Left renal cortex interstitium (tissue), 4 donors: ENCODE results near the gene SEMA5B. TPM values are rescaled to one million over a fixed set of nuclear protein-coding genes. Genes with fewer than 3 reads are reported as not detected.

Source experiments
- DNase-seq, 4 donors: peaks; one replicate each; pipeline ENCODE4 v3.0.0-alpha.2; 2013; ENCODE audit warnings: low read depth in 4 of 4, low spot score in 2 of 4, missing footprints in 1 of 4
- polyA plus RNA-seq, 4 donors: library from polyadenylated mRNA; unstranded; fragments of 120-200 nt; gene quantifications; one replicate each; pipeline ENCODE4 v1.2.1, GENCODE V29; 2013; ENCODE audit not compliant: insufficient read length in 4 of 4

SEMA5B gene
- polyA plus RNA-seq, 4 donors = 22.3 to 30.1 (median 25.6) TPM

DNA sequence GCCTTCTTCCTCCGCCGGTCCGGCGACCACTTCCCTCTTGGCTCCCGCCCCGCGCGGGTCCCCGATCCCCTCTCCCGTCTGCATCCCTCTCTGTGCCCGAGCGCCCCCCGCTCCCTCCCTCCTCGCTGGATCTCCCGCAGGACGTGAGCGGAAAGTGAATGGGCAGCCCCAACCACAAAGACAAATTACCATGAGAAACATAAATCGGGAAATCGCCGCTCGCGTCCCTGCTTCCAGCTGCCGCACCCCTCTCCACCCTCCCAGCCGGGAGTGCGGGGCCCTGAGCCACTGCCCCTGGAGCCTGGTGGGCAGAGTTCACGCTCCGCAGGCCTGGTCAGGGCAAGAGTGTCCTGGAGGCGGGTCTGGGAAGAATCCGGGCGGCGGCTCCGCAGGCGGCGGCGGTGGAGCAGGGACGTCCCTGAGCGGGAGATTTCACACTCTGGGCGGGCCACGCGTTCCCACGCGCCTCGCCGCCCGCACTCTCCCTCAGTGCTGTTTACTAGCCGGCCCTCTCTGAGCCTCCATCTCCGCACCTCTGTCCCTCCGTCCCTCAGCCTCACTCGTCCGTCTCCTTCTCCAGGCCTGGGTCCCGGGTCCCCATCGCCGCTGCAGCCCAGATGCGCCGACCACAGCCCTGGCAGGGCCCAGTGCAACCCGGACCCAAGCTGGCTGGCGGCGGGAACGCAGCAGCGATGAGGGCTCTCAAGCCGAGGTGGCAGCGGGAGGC is 835 bp downstream of the SEMA5B start:
- no peak for DNase-seq

DNA sequence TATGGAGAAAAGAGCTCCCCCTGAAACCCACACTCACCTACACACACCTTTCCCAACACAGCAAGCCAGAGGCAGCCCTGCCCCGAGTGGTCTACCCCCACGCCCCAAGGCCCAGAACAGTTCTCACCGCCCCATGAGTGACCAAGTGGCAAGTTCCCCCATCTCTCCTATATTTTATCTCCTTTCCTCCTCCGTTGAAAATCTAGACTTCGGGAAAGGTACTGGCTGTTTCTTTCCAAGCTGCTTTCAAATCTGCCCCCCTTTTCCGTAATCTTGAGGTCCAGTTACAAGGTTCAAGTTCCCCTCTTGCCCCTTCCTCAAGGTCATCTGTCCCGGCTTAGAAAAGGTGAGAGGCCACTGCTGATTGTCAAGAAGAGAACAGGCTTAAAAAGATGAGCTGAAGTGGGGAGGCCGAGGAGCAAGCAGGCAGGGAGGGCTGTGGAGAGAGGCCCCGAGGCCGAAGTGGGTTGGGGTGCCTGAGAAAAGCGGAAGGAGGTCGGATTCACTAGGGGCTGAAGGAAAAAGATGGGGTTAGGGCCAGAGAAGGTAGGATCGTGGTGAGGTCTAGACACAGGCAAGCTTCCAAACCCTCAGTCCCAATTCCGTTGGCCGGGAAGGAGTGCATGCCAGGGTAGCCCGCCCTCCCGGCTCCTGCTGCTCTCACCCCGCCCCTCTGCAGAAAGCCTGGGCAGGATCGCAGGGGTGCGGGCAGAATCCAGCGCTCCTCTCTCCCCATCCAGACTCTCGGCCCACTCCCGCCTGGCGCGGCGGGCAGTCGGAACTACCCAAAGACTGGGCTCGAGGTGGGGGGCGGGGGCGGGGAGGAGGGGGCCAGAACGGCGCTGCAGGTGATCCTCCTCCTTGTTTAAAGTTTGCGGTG is 1.7 kb downstream of the SEMA5B start:
- DNase-seq = no peak

GRCh38 chr3:123024056-123024455 is 3.5 kb downstream of the SEMA5B start:
- DNase-seq = no peak

DNA sequence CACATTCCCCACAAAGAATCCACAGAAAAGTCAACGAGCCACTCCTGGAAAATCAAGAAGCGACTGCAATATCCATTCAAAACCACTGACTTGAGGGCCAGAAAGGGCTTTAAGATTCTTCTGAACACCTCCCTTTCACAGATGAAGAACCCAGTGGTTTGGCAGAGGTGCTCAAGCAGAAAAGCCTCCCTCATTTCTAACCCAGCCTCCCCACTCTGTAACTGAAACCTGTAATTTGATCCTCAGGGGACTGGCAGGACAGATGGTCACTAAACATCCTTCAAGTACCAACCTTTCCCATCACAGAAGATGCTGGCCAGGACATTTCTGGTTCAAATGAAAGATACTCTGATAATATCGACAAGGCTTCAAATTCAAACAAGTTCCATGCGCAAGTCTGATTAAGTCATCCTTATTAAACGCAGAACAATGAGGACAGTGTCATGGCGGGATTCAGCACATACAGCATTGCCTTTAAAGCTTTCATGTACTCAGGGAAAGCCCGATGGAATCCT is 5.5 kb downstream of the SEMA5B start:
- DNase-seq = no peak

GRCh38 chr3:123021388-123021787 is 6.2 kb downstream of the SEMA5B start:
- DNase-seq = no peak

DNA sequence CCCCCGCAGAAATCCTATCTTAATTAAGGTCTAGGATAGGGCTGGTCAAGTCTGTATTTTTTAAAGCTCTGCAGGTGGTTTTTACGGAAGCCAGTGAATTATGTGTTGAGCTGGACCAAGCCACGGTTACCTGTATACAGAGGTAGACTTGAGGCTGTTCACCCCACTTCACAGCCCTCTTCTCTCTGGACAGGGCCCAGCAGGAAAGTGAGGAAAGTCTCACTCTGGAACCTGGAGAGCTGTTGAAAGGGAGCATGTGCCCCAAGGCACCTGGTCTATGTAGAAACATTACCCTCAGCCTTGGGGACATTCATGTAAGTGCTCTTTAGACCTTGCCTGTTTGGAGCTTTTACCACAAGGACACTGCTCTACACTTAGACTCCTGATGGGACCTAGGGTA is 6.9 kb downstream of the SEMA5B start:
- DNase-seq = no peak

DNA sequence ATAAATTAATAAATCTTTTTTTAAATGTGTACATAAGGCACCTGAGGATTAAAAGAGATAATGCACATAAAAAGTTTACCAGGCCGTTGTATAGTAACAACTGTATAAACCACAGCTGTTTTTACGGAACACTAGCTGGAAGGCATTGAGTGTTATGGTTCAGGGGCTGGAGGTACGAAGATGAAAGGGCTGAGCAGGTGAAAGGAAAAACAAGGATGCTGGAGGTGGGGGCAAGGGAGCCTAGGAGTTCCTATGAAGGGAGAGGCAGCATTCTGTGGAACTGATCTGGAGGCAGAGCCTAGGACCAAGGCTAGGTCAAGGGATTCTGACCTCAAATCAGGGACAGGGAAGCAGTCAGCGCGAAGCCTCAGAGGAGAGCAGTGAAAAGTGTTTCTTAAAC is 8.0 kb downstream of the SEMA5B start:
- no peak for DNase-seq

DNA sequence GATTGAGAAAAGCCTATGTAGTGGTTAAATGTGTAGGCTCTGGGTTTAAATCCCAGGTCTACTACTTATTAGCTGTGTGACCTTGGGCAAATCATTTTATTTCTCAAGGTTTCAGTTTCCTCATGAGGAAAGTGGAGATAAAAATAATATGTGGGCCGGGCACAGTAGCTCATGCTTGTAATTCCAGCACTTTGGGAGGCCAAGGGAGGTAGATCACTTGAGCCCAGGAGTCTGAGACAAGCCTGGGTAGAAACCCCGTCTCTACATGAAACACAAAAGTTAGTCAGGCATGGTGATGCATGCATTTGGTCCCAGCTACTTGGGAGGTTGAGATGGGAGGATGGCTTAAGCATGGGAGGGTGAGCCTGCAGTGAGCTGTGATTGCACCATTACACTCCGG is 8.4 kb downstream of the SEMA5B start:
- no peak for DNase-seq

- no peak for DNase-seq
Measured at GRCh38 chr3:123018683-123019082, 8.9 kb downstream of the SEMA5B start.

DNA sequence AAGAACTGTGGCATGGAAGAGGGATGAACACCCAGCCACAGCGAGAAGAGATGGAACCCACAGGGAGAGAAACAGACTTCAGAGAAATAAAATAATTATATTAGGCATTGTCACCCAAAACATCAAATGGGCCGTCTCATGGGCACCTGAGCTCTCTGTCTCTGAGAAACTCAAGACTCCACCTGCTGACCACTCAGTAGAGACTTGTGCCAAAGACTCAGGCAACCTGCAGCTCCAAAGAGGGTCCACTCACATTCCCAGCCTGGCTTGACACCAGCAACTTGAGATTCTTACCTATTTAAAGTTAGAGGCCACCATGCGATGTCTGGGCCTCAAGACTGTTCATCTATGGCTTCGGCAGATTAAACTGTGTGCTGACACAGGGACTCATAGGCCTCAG is 12.0 kb downstream of the SEMA5B start:
- no peak for DNase-seq

DNA sequence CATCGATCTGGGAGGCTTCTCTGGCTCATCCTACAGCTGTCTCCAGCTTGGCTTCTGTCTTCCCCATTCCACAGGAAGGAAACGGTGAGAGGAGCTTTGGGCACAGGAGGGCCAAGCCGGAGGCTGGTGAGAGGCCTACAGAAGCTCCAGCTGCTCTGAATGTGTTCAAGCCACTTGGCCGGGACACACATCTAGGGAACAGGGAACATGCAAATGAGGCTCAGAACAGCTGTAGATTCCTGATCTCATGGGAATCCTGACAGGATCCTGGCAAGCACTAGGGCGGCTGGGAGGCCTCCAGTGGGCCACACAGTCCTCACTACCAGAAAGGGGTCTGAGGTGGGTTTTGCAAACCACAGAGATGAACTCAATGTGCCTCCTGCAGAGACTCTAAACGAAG is 13.7 kb downstream of the SEMA5B start:
- no peak for DNase-seq

GRCh38 chr3:123012652-123013051 is 14.9 kb downstream of the SEMA5B start:
- DNase-seq = no peak

DNA sequence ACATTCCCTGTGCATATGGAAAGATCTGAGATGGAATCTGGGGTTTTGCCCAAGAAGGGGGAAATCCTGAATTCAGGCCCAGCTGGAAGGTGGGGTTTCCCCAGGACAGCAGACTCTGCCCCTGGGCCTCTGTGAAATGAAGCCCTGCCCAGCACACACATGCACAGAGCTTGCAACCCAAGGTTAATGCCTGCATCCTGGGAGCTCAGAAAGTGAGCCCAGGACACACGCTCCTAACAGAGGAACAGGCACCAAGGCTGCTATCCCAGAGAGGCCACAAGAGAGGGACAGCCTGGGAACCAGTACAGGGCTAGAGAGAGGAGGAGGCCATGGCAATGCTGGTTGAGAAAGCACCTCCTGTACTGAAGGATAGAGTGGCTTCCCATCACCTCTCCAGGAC is 16.1 kb downstream of the SEMA5B start:
- DNase-seq = no peak

GRCh38 chr3:123008840-123009239 is 18.7 kb downstream of the SEMA5B start:
- DNase-seq = no peak

DNA sequence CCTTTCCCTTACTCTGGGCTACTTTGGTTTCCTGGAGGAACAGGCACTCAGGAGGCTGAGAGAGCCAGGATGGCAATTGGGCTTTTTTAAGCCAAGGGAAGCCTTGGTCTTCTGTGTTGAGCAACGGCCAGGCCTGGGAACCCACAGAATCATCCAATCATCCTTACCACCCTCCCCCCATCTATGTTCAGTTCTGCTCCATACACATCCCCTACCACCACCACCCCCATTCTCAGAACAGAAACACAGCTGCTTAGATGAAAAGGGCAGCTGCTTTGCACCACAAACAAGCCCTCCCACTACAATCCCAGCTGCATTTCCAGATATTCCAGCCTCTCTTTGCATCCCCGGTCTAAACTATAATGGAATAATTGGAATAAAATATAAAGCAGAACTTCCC is 21.0 kb downstream of the SEMA5B start:
- no peak for DNase-seq

- no peak for DNase-seq
Measured at GRCh38 chr3:123005291-123005690, 22.3 kb downstream of the SEMA5B start.

GRCh38 chr3:123004201-123004918 is 23.2 kb downstream of the SEMA5B start:
- no peak for DNase-seq

DNA sequence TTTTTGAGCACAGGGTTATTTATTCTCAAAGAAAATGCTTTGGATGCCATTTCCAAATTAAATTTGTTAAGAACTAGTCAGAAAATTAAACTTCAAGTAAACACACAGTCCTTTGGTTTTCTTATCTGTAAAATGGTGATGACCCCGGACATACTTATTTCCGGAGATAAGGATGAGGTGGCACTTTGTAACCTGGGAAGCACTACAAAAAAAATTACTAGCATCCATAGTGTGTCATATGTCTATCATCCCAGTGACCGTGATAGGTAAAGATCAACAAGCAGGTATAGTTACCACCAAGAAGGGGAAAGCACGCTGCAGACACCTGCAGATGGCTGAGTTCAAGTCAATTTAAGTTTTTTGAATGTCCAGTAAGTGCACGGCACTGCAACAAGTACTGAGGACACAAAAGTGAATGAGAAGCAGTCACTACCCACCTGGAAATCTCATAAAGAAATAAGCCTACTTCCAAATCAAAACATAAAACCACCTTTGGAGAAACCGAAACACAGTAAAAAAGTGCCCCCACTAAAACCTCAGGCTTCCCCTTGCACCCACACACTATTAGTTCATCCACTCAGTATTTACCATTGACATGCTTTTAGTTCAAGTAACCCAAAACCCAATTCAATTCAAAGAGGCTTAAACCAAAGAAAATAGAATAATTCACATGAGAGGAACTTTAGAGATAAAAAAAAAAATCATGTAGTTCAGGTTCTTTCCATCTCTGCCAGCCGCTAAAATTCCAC is 24.6 kb downstream of the SEMA5B start:
- DNase-seq = no peak

- no peak for DNase-seq
Measured at GRCh38 chr3:123002100-123002748, 25.3 kb downstream of the SEMA5B start.

GRCh38 chr3:122998856-122999255 is 28.7 kb downstream of the SEMA5B start:
- no peak for DNase-seq
